Endothelial cell of umbilical vein (primary cell): ENCODE results near the gene TUBA4A. TPM values are rescaled to one million over a fixed set of nuclear protein-coding genes. Genes with fewer than 3 reads are reported as not detected.
"Not testable (repeated sequence)": the region's sequence is repeated elsewhere in the genome, so short reads cannot be mapped to it uniquely, and the experiment has no call there.

Experiments
- BruUV-seq: library from RNA; stranded (reverse); fragments of 400-500 nt; replicated peaks from 2 replicates; lab custom pipeline; 2021; lab: Mats Ljungman, UMichigan
- CTCF ChIA-PET: fragments of 300-600, 350-600 bp; sonication (Branson Sonifier 250); formaldehyde crosslinking; loops from one replicate; lab custom pipeline; 2021; ENCODE audit warnings: antibody characterized with exemption, inconsistent platforms; lab: Charles Lee
- POLR2A ChIA-PET: fragments of 300-600, 350-600 bp; sonication (Branson Sonifier 250); formaldehyde crosslinking; loops from one replicate; lab custom pipeline; 2021; ENCODE audit warnings: antibody characterized with exemption, inconsistent platforms; lab: Charles Lee
- DNase-seq: peaks from one replicate; pipeline ENCODE4 v3.0.0-alpha.2; 2011; ENCODE audit warnings: low read depth, low spot score
- FAIRE-seq: peaks from 2 replicates; lab custom pipeline; 2011; peaks lifted over from hg19 to GRCh38; lab: Jason Lieb, UNC
- H2AFZ ChIP-seq: 2 replicates; pipeline ENCODE4 v1.6.0; 2012; ENCODE audit warnings: low read depth, low read length, control low read depth, inconsistent platforms
- H3K27ac ChIP-seq: 2 replicates; pipeline ENCODE4 v1.5.1; 2011; ENCODE audit warnings: low read depth, mild to moderate bottlenecking, control low read depth, low read length, moderate library complexity; ENCODE audit not compliant: insufficient read depth
- H3K27me3 ChIP-seq, 2 experiments: 2 replicates each; pipeline versions ENCODE4 v1.6.0 to v1.6.1; 2011; ENCODE audit warnings: low read length in 2 of 2, mixed read lengths in 1 of 2; ENCODE audit not compliant: control insufficient read depth in 2 of 2, insufficient read depth in 2 of 2
- H3K36me3 ChIP-seq, 2 experiments: 2 replicates in 1 of 2; 3 replicates in 1 of 2; pipeline ENCODE4 v1.5.1; 2011; ENCODE audit warnings: low read length in 2 of 2, mild to moderate bottlenecking in 1 of 2, moderate library complexity in 1 of 2; ENCODE audit not compliant: control insufficient read depth in 2 of 2, insufficient read depth in 2 of 2; ENCODE audit errors: extremely low read depth in 1 of 2
- H3K4me1 ChIP-seq: 3 replicates; pipeline ENCODE4 v1.5.1; 2011; ENCODE audit warnings: mild to moderate bottlenecking, low read length; ENCODE audit not compliant: control insufficient read depth, insufficient read depth; ENCODE audit errors: extremely low read depth
- H3K4me2 ChIP-seq: 2 replicates; pipeline ENCODE4 v1.6.1; 2011; ENCODE audit warnings: low read length, control low read depth, mixed read lengths; ENCODE audit not compliant: insufficient read depth
- H3K4me3 ChIP-seq, 3 experiments: fragments of 200-600 bp in 1 of 3; sonication (generic), shearing (Covaris generic) in 1 of 3; replicated peaks in 1 of 3; 2 replicates each; pipeline ENCODE4 v1.5.1; 2011 to 2016; ENCODE audit warnings: control low read depth in 3 of 3, low read length in 3 of 3, mild to moderate bottlenecking in 2 of 3, inconsistent platforms in 1 of 3, low read depth in 1 of 3, moderate library complexity in 1 of 3; ENCODE audit not compliant: insufficient read depth in 1 of 3
- H3K79me2 ChIP-seq: 2 replicates; pipeline ENCODE4 v1.6.0; 2012; ENCODE audit warnings: low read length, inconsistent platforms; ENCODE audit not compliant: control insufficient read depth, insufficient read depth
- H3K9ac ChIP-seq: replicated peaks from 2 replicates; pipeline ENCODE3; 2011; ENCODE audit warnings: low read length, control low read depth; ENCODE audit not compliant: insufficient read depth; ENCODE audit errors: extremely low read depth
- H3K9me1 ChIP-seq: replicated peaks from 3 replicates; pipeline ENCODE4 v1.6.0; 2011; ENCODE audit warnings: mild to moderate bottlenecking, low read length; ENCODE audit not compliant: control insufficient read depth, insufficient read depth; ENCODE audit errors: extremely low read depth
- H3K9me3 ChIP-seq: replicated peaks from 2 replicates; pipeline ENCODE4 v1.5.1; 2012; ENCODE audit warnings: low read length, inconsistent platforms; ENCODE audit not compliant: control insufficient read depth, insufficient read depth
- H4K20me1 ChIP-seq: replicated peaks from 2 replicates; pipeline ENCODE3; 2011; ENCODE audit warnings: mild to moderate bottlenecking, low read length; ENCODE audit not compliant: control insufficient read depth, insufficient read depth; ENCODE audit errors: extremely low read depth
- EZH2 ChIP-seq: IDR thresholded peaks from 2 replicates; pipeline ENCODE4 v1.6.1; 2012; ENCODE audit warnings: borderline replicate concordance, low read depth, mild to moderate bottlenecking, moderate library complexity, low read length, inconsistent platforms; ENCODE audit not compliant: severe bottlenecking
- dilution Hi-C: fragments of 300-500 bp; cut with MboI; formaldehyde crosslinking; loops from one replicate; pipeline ENCODE4 v1.15.0; 2019; ENCODE audit warnings: low sequenced_read_pairs; ENCODE audit not compliant: extremely low pct_ligation_motif_present
- intact Hi-C: fragments of 100-400 bp; cut with micrococcal nuclease; formaldehyde crosslinking; loops from one replicate; pipeline ENCODE4 v1.10.0; 2022
- polyA plus RNA-seq, 4 experiments: library from polyadenylated mRNA; depleted of rRNA in 3 of 4; stranded (reverse) in 3 of 4; unstranded in 1 of 4; fragments of >200 nt; gene quantifications; 2 replicates each; pipeline versions ENCODE4 v1.2.1 to v1.2.3, GENCODE V29; 2011 to 2012; ENCODE audit warnings: missing spikeins in 1 of 4
- total RNA-seq: library from RNA; stranded (reverse); gene quantifications from 2 replicates; pipeline ENCODE4 v1.2.3, GENCODE V29; 2021

Gene TUBA4A
- total and polyA plus RNA-seq, 2 donors (not counting 3 experiments of a cell fraction or from before 2014, with no cell fraction given) = 16.5 to 24.8 TPM

GRCh38 chr2:219287116-219287440, 33.4 kb upstream of the TUBA4A start:
- H4K20me1 ChIP-seq, H3K4me2 ChIP-seq, H3K9me3 ChIP-seq, H3K9me1 ChIP-seq, H3K9ac ChIP-seq, dilution Hi-C loops, H3K4me3 ChIP-seq, BruUV-seq, H3K27ac ChIP-seq, FAIRE-seq, H3K79me2 ChIP-seq, H3K4me1 ChIP-seq, H2AFZ ChIP-seq, H3K27me3 ChIP-seq, DNase-seq, intact Hi-C loops: not testable (repeated sequence)
- POLR2A ChIA-PET = interaction anchor here (0.7 kb wide), 1 partner anchor 68 kb away, joined by 4 read pairs; the partner anchor contains the start of gene ABCB6
- CTCF ChIA-PET = interaction anchor here (12.6 kb wide), 1 partner anchor 8 kb away, joined by 253 read pairs; no protein-coding TSS in a partner anchor
- peaks cover 0 to 17% of the 10 kb centered on the region in 2 experiments for H3K36me3 ChIP-seq

GRCh38 chr2:219286436-219287115, 32.9 kb upstream of the TUBA4A start:
- Histone ChIP-seq H4K20me1 (no peaks in the 10 kb centered on the region), H3K4me2 (no peak overlapping the region), H3K27me3 (peaks cover 0 to 1% of the 10 kb centered on the region in 2 experiments), H3K79me2 (no peaks in the 10 kb centered on the region), H3K4me3 (no peak overlapping the region), H3K27ac (no peak overlapping the region), H3K4me1 (no peaks in the 10 kb centered on the region), H2AFZ (no peak overlapping the region), H3K9ac (no peak overlapping the region), H3K36me3 (peaks cover 0 to 17% of the 10 kb centered on the region in 2 experiments), H3K9me1 (no peaks in the 10 kb centered on the region), H3K9me3 (no peaks in the 10 kb centered on the region)
- FAIRE-seq (no peak), DNase-seq (no peak)
- no peak for TF ChIP-seq EZH2
- dilution Hi-C loops = no loop called here
- intact Hi-C loops = no loop called here
- POLR2A ChIA-PET = interaction anchor here (0.7 kb wide), 1 partner anchor 68 kb away, joined by 4 read pairs; the partner anchor contains the start of gene ABCB6
- TSS peak; percentile 32 for BruUV-seq
- CTCF ChIA-PET = interaction anchor here (12.6 kb wide), 1 partner anchor 8 kb away, joined by 253 read pairs; no protein-coding TSS in a partner anchor
